CD4-positive, alpha-beta T cell treated with Interleukin-10 for 1 hour (primary cell): ENCODE results near the gene MICOS13.
A peak's percentile ranks its signal among the peaks of the same experiment; 100 is the strongest.

Experiments used
- DNase-seq: peaks from one replicate; pipeline ENCODE4 v3.0.0-alpha.2; 2020

The MICOS13 gene

DNA sequence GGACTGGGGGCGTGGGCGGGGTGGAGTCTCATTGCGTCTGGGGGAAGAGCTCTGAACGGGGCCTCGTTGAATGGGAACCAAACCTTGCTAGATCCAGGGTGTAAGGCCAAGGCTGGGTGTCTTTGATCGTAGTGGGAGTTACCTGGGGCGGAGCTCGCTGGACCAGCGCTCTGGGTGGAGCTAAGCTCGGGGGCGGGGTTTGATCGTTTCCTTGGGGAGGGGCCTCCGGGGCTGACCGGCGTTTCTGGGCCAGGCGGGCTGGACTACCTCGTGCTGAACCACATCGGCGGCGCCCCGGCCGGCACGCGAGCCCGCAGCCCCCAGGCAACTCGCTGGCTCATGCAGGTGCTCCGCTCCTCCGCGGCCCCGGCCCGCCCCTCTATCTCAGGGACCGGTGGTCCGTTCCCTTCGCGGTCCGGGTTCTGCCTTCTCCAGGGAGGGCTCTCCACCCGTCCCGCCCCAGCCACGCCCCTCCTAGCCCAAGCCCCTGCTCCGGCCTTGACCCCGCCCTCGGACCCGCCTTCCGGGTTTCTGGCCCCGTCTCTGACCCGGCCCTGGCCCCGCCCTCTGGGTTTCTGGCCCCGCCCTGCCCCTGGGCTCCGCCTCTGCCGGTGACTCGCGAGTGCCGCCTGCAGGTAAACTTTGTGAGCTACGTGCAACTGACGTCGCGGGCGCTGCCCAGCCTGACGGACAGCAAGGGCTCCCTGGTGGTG, 6.5 kb upstream of the MICOS13 start:
- peak; percentile 95 for DNase-seq

DNA sequence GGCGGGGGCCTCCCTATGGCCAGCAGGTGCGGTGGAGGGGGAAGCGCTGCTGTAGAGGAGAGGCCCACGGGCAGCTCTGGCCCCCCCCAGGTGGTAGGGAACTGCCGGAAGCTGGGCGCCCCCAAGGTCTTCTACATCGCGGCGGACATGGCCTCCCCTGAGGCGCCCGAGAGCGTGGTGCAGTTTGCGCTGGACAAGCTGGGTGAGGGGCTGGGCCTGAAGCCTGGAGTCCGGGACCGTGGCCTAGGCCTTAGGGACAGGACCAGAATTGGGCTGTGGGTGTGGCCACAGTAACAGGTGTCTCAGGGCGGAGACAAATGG, 6.0 kb upstream of the MICOS13 start:
- no peak for DNase-seq

DNA sequence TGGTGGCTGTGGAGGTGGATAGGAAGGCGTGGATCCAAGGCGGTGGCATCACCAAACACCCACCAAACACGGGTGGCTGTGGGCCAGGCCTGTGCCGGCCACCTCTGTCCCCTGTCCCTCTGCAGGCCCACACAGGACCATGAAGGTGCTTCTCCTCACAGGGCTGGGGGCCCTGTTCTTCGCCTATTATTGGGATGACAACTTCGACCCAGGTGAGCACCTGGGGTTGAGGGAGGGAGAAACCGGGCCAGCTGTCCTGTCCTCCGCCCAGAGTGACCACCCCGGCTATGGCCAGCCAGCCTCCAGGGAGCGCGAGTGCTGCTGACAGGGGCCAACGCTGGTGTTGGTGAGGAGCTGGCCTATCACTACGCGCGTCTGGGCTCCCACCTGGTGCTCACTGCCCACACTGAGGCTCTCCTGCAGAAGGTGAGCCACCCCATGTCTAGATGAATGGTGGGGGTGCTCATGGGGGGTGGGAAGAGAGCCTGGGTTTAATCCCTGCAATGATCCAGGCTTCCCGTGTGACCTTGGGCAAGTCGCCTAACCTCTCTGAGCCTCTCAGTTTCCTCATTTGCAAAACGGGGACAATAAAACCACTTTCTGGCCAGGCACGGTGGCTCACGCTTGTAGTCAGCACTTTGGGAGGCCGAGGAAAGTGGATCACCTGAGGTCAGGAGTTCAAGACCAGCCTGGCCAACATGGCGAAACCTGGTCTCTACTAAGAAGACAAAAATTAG, 4.5 kb upstream of the MICOS13 start:
- no peak for DNase-seq

DNA sequence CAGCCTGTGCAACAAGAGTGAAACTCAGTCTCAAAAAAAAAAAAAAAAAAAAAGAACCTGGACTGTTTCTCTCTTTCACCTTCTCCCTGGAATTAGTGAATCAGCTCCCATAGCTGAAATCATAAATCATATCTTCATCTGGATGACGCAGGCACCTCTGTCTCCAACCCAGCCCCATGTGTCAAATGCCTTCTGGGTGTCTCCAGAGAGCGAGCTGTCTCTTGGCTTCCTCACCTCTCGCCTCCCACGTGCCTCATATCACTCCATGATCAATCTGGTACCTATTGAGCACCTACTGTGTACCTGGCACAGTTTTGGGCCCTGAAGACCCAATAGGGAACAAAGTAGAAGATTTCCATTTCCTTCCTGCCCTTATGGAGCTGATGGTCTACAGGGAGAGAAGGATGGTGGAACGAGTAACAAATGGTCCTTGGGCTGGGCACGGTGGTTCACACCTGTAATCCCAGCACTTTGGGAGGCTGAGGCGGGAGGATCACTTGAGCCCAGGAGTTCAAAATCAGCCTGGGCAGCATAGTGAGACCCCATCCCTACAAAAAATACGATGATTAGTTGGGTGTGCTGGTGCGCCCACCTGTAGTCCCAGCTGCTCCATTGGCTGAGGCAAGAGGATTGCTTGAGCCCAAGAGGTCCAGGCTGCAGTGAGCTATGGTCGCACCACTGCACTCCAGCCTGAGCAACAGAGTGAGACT, 3.0 kb upstream of the MICOS13 start:
- DNase-seq: no peak

DNA sequence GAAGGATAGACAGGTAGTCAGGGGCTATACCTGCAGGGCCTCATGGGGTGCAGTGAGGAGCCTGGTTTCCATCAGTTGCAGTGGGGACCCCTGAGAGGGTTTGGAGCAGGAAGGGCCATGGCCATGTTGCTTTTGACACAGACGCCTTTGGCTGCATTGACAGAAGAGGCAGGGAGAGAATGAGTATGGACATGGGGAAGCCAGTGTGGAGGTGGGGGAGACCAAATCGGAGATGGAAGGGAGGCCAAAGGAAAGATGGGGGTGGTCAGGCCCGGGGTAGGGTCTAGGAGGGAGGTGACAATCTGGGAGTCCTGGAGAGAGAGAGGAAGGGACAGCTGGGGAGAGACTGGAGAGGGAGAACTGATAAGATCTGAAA, 1.8 kb upstream of the MICOS13 start:
- no peak for DNase-seq

DNA sequence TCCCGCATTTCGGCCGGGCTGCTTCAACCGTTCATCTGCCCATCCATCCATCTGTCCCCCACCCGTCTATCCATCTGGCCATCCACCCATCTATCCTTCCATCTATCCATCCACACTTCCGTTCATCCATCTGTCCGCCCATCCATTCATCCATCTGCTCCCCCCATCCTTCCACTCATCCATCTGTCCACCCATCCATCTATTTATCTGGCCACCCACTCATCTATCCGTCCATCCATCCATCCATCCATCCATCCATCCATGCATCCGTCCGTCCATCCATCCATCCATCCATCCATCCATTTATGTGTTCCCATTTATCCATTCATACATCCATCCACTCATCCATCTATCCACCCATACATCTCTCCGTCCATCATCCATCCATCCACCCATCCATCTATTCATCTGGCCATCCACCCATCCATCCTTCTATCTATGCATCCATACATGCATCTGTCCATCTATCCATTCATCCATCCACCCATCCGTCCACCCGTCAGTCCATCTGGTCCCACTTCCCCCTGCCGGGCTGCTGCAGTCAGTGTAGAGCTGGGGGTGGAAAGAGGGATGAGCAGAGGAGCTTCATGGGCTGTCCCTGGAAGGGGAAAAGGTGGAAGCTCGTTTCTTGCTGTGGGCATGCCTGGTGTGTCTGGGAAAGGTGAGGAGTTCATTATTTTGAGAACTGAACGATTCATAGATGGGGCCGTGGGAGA, 1.2 kb upstream of the MICOS13 start:
- no peak for DNase-seq

DNA sequence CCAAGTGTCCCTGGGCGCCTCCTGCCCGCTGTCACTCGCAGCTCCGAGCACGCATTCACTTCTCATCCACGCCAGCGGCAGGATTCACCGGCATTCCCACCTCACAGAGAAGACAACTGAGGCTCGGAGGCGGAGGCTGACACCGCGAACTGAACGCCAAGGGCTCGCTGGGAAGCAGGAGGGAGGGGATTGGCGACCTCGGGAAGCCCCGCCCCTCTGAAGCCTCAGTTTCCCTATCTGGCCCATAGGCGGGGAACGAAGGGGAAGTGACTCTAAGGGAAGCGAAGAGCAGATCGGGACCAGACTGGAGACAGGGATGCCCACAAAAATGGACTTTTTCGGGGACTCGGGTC, 256 bp downstream of the MICOS13 start:
- DNase-seq: no peak

DNA sequence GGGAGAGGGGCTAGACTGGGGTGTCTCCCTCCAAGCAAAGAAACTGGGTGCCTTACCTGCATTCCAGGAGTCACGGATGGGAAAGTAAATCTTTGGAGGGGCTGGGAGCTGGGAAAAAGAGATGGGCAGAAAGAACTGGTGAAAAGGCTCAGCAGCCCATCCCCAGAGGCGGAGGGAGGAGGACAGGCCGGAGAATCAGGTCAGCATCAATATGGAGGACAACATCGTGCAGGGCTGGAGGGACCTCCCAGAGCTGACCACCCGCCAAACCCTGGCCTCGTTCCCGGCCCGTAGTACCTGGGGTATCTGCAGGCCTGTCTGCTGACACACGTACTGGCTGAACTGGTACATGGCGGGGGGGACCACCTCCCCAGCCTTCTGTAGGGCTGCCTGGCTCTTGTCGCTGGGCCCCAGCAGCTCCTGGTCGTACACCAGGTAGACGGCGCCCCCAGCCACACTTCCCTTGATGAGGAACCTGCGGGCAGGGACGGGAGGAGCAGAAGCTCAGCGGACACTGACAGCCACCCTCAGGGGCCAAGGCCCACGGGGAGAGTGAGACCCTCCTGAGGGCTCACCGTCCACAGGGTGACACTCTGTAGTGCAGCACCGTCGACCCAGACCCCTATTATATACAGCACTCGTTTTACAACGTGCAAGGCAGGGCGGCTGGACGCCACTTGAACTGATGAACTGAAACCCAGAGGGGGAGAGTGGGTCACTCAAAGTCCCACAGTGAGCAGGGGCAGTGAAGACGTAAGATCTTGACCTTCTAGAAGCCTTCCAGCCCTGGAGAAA, 830 bp downstream of the MICOS13 start:
- no peak for DNase-seq

DNA sequence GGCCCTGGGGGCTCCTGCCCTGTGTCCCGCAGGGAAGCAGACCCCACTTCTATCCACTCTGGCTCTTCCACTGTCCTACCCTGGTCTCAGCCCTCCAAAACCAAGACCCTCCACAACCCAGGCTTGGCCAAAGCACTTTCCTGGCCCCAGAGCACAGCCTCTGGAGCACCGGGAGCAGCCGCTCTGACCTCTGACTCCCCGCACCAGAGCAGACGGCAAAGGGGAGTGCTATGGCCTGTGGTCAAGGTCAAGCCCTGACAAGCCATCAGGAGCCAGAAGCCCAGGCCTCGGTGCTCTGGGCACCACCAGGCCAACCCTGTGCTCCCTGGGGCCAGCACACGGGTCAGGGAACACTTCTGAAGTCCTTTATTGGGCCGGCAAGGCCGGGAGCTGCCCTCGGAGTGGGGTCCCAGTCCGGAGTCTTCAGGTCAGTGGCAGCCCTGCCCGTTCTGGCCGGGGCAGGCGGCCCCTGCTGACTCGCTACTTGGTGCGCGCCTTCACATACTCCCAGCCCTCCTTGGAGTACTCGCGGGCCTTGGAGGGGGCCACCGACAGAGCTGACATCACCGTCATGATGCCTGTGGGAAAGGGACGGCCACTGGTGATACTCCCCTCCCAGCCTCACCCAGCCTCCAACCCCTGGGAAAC, 2.1 kb downstream of the MICOS13 start:
- DNase-seq: no peak

DNA sequence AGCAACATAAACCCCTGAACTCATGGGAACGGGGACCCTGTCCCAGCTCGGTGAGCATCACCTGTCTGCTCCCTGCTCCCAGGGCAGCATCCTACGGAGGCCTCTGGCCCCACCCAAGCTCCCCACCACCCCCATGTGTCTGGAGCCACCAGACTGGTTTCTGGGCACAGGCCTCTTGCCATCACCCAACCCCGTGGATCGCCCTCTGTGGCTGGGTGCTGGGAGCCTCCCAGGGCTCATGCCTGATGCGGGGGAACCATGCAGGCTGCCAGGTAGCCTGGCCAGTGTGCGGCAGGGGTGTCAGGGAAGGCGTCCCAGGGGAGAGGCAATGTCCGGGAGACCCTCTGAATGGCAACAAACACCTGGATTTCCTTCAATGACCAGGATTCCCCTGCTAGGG, 2.7 kb downstream of the MICOS13 start:
- DNase-seq: no peak

DNA sequence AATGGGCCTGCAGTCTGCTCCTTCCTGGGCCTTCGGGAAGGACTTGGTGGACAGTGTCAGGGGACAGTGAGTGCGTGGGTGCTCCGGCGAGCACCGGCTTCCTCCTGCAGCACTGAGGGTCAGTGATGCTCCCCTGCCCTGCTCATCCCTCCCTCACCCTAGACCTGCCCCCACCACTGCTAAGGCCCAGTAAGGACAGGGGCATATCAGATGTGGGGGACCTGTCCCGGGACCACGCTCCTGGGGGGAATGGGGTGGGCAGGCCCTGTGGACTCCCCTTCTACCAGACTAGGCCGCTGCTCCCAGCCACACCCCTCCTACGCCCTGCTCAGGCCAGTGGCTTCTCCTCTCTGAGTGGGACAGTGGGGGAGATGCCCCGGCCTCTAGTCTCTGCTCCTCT, 3.2 kb downstream of the MICOS13 start:
- DNase-seq: no peak

DNA sequence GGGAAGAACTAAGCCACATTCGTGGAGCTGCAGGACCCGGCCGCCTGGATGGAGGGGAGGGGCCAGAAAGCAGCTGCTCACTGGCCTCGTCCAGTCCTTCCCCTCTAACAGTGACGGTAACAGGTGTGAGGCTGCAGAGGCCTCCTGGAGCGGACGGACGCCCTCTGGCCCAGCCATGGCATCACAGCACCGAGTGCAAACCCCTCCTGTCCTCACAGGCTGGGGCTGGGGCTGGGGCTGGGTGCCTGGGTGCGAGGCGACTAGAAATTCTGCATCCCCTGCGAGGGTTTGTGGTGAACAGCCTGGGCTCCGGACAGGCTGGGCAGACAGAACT, 3.6 kb downstream of the MICOS13 start:
- DNase-seq: no peak

DNA sequence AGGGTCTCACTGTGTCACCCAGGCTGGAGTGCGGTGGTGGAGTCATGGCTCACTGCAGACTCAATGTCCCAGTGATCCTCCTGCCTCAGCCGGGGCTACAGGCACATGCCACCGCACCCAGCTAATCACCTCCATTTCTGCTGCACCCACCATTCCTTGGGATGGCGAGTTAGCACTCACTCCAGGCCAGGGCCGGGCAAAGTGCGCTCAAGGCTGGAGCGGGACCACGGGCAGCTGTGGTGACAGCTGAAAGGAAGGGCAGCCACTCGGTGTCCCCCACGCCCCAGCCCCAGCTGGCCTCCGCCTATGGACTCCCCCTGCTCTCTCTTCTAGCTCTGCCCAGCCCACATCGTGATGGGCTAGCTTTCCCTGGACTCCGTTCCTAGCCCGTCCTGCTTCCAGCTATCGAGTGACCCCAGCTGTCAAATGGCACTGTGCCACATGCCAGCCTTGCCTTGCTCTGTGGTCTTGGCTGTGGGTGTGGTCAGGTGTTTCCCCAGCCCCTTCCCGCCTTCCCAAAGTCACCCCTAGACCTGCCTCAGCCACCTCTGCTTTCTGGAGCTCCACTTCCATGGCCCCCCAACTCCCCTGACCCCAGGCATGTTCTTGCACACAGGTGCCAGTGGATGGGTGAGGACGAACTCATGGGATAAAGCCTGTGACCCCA, 4.1 kb downstream of the MICOS13 start:
- no peak for DNase-seq

DNA sequence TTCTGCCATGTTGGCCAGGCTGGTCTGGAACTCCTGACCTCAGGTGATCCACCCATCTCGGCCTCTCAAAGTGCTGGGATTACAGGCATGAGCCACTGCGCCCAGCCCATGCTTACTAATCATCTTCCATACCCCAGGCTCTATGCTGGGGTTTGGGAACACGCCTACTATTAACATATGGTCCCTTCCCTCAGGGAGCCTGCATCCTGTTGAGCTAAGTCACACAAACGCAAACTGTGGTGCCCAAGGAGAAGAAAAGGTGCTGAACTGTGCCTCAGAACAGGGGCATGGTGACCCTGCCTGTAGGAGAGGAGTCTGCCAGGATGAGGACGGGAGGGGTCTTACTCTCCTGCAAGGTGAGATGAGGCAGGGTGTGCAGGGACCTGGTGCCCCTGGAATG, 5.6 kb downstream of the MICOS13 start:
- DNase-seq: no peak

DNA sequence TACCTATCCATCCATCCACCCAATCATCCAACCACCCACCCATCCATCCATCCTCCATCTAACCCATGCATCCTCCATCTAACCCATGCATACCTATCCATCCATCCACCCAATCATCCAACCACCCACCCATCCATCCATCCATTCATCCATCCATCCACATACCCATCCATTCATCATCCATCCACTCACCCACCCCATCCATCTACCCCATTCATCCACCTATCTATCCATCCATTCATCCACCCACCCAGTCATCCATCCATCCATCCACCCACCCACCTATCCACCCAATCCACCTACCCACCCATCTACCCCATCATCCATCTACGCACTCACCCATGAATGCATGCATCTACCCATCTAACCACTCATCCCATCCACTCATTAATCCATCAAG, 6.6 kb downstream of the MICOS13 start:
- no peak for DNase-seq

DNA sequence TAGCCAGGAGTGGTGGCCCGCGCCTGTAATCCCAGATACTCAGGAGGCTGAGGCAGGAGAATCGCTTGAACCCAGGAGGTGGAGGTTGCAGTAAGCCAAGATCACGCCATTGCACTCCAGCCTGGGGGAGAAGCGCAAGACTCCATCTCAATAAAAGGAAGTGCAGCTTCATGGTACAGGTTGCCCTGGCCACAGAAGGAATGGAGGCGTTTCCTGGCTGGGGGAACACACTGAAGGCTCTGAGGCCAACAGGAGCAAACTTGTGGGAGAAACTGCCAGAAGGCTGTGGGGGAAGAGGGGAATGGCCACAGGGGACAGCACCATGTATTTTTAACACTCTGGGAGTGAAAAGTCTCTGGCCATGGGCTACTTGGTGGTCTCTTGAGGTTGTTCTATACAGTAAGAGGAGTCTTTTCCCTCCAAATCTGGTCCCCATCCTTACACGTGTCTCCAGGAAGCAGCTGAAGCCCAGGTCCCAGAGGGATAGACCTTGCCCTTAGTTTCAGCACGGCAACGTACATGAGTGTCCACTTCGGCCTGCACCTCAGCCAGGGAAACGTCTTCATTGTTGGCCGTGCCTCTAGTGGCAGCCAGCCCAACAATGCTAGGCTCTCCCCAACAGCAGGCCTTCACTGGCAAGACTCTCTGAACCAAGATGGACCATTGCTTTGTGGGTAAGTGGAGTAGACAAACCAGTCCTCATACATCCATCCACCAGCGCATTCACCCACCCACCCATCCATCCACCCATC, 7.4 kb downstream of the MICOS13 start:
- no peak for DNase-seq

DNA sequence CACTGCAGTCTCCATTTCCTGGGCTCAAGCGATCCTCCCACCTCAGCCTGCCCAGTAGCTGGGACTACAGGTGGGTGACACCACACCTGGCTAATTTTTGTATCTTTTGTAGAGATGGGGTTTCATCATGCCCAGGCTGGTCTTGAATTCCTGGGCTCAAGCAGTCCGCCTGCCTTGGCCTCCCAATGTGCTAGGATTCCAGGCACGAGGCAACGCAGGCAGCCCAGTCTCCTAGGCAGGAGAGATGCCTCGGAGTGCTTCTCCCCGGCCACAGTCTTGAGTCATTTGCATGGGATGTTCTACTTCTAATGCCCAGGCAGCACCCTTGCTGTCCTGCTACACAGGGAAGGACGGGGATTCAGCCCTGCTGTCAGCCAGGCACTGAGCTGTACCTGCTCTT, 8.7 kb downstream of the MICOS13 start:
- no peak for DNase-seq

DNA sequence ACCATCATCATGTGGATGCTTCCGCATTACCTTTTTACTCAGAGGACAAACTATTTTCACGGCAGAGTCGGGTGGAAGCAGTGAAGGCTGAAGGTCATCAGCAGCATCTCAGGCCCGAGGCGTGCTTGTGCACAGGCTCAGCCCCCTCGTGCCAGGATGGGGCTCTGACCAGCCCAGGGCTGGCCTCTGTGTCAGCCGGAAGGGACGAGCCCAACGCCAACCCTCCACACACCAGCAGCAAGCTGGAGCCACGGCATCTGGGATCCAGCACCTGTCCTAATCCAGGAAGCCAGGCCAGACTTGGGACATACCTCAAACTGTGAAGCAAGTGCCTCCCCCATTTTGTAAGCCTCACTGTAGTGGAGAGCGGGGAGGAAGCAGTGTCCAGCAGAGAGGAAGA, 11.1 kb downstream of the MICOS13 start:
- no peak for DNase-seq

DNA sequence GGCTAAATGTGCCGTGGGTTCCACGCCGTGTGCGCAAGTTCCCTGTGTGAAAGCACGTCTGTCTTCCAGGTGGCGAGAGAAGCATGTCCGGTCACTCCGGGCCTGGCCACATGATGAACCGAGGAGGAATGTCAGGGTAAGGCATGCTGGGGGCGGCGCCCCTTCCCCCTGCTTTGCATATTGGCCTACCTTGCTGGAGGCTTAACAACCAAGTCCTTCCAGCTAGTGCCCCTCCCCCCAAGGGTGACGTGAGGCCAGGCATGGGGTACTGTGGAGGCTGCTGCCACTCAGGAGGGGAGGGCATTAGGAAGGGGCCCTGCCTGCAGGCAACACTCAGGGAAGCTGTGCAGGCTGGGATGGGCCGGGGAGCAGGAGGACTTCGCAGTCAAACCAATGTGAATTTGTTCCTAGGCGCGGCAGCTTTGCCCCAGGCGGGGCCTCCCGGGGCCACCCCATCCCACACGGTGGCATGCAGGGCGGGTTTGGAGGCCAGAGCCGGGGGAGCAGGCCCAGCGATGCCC, 12.5 kb downstream of the MICOS13 start:
- no peak for DNase-seq

DNA sequence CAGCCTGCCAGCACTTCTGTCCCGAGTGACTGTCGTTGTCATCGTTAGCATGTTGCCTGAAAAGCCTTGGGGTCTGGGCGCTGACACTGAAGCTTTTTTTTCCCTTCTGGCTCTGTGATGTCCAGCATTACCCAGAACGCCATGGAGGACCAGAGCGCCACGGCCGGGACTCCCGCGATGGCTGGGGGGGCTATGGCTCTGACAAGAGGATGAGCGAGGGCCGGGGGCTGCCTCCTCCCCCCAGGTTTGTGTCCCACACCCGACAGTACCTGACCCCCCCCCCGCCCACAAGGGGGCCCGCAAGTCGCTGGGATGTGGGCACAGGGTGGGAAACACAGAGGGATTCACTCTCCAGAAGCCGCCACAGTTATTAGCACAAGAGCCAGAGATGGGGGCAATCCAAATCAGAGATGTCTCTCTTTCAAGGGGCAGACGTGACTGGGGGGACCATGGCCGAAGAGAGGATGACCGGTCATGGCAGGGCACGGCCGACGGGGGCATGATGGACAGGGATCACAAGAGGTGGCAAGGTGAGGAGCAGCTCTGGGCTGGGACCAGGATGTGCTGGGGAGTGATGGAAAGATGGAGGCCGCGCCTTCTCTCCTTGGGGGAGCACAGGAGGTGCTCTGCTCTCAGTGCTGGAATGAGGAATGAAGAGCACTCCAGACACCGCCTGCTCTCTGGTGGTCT, 13.2 kb downstream of the MICOS13 start:
- DNase-seq: no peak
